Measurements from ENCODE around the gene GPANK1.

DNA sequence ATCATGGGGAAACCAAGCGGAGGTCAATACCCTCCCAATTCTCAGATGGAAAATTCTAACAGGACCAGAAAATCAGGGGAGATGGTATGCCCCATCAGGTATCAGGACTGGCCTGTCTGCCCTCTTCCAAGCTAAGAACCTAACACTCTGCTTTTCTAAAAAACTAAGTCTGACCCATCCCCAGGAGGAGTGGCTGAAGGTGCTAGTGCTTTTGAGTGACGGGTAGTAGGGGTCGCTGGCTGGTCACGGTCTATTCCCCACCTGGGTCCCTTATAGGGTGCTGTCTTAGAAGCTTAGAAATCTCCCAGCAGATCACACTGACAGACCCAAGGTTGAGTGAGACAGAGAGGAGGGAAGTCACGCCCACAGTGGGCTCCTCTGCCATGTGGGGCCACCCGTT lies 28.7 kb upstream of the GPANK1 start:
- no peak for TF ChIP-seq POLR2A (IDR thresholded peaks at IDR 0.05)
- TF ChIP-seq, protein P1, sequence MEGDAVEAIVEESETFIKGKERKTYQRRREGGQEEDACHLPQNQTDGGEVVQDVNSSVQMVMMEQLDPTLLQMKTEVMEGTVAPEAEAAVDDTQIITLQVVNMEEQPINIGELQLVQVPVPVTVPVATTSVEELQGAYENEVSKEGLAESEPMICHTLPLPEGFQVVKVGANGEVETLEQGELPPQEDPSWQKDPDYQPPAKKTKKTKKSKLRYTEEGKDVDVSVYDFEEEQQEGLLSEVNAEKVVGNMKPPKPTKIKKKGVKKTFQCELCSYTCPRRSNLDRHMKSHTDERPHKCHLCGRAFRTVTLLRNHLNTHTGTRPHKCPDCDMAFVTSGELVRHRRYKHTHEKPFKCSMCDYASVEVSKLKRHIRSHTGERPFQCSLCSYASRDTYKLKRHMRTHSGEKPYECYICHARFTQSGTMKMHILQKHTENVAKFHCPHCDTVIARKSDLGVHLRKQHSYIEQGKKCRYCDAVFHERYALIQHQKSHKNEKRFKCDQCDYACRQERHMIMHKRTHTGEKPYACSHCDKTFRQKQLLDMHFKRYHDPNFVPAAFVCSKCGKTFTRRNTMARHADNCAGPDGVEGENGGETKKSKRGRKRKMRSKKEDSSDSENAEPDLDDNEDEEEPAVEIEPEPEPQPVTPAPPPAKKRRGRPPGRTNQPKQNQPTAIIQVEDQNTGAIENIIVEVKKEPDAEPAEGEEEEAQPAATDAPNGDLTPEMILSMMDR (IDR thresholded peaks at IDR 0.05 in 8 of 11, conservative IDR thresholded peaks at IDR 0.05 in 3 of 11): no peak
- no peak for TF ChIP-seq POLR2AphosphoS5 (IDR thresholded peaks at IDR 0.05)

All from spleen (tissue), 7 donors.